ENCODE results near the gene SAMD3. TPM values are rescaled to one million over a fixed set of nuclear protein-coding genes. Genes with fewer than 3 reads are reported as not detected.
"Not testable (repeated sequence)": the region's sequence is repeated elsewhere in the genome, so short reads cannot be mapped to it uniquely, and the experiment has no call there.

Gene SAMD3
- total and polyA plus RNA-seq, 2 of the 8 experiments (the other 6 are each of a cell fraction or from before 2014, with no cell fraction given) = 1.8 to 1.9 TPM

DNA sequence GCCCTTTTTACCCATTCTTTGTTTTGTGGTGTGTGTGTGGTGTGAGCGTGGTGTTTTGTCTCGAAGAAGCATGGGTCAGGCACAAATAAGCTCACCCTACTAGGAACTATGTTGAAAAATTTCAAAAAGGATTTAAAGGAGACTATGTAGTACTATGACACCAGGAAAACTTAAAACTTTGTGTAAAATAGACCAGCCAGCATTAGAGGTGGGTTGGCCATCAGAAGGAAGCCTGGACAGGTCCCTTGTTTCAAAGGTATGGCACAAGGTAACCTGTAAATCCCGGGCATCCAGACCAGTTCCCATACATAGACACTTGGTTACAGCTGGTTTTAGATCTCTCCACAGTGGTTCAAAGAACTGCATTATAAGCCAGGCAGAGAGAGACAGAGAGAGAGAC lies 38.8 kb upstream of the SAMD3 start:
- H3K56ac ChIP-seq (replicated peaks; ENCODE audit: insufficient read length, low read depth, low read length); H3K9me3 ChIP-seq (ENCODE audit: insufficient read depth in 2 of 2, low read depth in 1 of 2, low read length in 1 of 2); DNase-seq (ENCODE audit: low read depth in 1 of 2, low spot score in 2 of 2); H3K36me3 ChIP-seq (ENCODE audit: control insufficient read depth in 2 of 4, insufficient read depth in 4 of 4, low read length in 3 of 4); H2BK12ac ChIP-seq (ENCODE audit: low read depth, low read length); H2AK5ac ChIP-seq (ENCODE audit: low read depth, low read length); H2BK15ac ChIP-seq (ENCODE audit: low read length); H2AFZ ChIP-seq (ENCODE audit: low read length); H2BK5ac ChIP-seq (ENCODE audit: low read depth, low read length); H3K27ac ChIP-seq (ENCODE audit: low read depth, low read length); H3K23ac ChIP-seq (ENCODE audit: insufficient read length); H4K5ac ChIP-seq (ENCODE audit: insufficient read length, low read depth, low read length); H3K4me3 ChIP-seq (ENCODE audit: extremely low read depth in 1 of 4, insufficient read depth in 2 of 4, low read depth in 3 of 4, low read length in 4 of 4); H3K18ac ChIP-seq (ENCODE audit: extremely low read depth, low read length); H3K79me2 ChIP-seq (ENCODE audit: control insufficient read depth in 1 of 2, insufficient read depth in 2 of 2, low read length in 2 of 2); H3K79me1 ChIP-seq (ENCODE audit: low read depth, low read length); H3K4me1 ChIP-seq (replicated peaks in 1 of 4; ENCODE audit: control insufficient read depth in 3 of 4, insufficient read depth in 4 of 4, low read length in 3 of 4); H3K23me2 ChIP-seq (ENCODE audit: low read depth, low read length); H2BK20ac ChIP-seq (ENCODE audit: low read length); H4K91ac ChIP-seq (replicated peaks; ENCODE audit: insufficient read length, low read length); CTCF ChIA-PET (ENCODE audit: partially characterized antibody); H3K9ac ChIP-seq (replicated peaks in 1 of 4; ENCODE audit: extremely low read depth in 1 of 4, low read depth in 3 of 4, low read length in 3 of 4); H3K4ac ChIP-seq (replicated peaks; ENCODE audit: insufficient read length, low read depth, low read length); POLR2A ChIA-PET (ENCODE audit: partially characterized antibody); H3K4me2 ChIP-seq (ENCODE audit: insufficient read depth in 1 of 2, low read depth in 2 of 2, low read length in 2 of 2); H3K14ac ChIP-seq (ENCODE audit: insufficient read length); H3K27me3 ChIP-seq (replicated peaks in 1 of 4; ENCODE audit: control insufficient read depth in 3 of 4, extremely low read depth in 1 of 4, insufficient read depth in 3 of 4, low read length in 3 of 4); H4K20me1 ChIP-seq (replicated peaks in 1 of 2; ENCODE audit: control insufficient read depth in 1 of 2, insufficient read depth in 2 of 2, low read length in 2 of 2); H2BK120ac ChIP-seq (replicated peaks; ENCODE audit: low read depth, low read length); FAIRE-seq; H4K8ac ChIP-seq (ENCODE audit: extremely low read depth, insufficient read depth, low read length): not testable (repeated sequence)
- 93% methylated on average over 3 of the region's 3 CpGs; no CpG with 5 or more reads in 1 of the 2 experiments for WGBS, 2 experiments (ENCODE audit: extremely low coverage in 1 of 2, insufficient coverage in 1 of 2, insufficient read length in 1 of 2, insufficient replicate concordance in 2 of 2, low coverage in 1 of 2, low lambda C conversion rate in 2 of 2, missing lambda C conversion rate in 1 of 2)

DNA sequence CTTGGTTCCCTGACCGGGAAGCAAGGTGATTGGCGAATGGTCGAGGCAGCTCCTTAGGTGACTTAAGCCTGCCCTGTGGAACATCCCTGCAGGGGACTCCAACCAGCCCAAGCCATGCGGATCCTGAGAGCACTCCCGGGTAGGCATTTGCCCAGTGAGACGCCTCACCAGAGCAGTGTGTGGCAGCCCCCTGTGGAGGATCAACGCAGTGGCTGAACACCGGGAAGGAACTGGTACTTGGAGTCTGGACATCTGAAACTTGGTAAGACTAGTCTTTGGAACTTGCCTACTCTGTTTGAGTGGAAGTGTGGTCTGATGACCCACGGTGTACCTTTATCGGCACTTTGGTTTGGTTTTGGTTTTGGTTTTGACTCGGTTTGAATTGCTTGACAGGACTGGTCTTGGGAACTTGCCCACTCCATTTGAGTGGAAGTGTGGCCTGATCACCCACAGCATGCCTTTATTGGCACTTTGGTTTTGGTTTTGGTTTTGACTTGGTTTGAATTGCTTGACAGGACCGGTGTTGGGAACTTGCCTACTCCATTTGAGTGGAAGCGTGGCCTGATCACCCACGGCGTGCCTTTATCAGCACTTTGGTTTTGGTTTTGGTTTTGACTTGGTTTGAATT lies 38.0 kb upstream of the SAMD3 start:
- POLR2A ChIA-PET (ENCODE audit: partially characterized antibody) = not testable (repeated sequence)

More for the DNA sequence above, 38.0 kb upstream of the SAMD3 start:
- H3K27ac ChIP-seq (ENCODE audit: low read depth, low read length); H3K9ac ChIP-seq (replicated peaks in 1 of 4; ENCODE audit: extremely low read depth in 1 of 4, low read depth in 3 of 4, low read length in 3 of 4); H3K4me2 ChIP-seq (ENCODE audit: insufficient read depth in 1 of 2, low read depth in 2 of 2, low read length in 2 of 2); H3K79me1 ChIP-seq (ENCODE audit: low read depth, low read length); H3K27me3 ChIP-seq (replicated peaks in 1 of 4; ENCODE audit: control insufficient read depth in 3 of 4, extremely low read depth in 1 of 4, insufficient read depth in 3 of 4, low read length in 3 of 4); H3K14ac ChIP-seq (ENCODE audit: insufficient read length); H3K18ac ChIP-seq (ENCODE audit: extremely low read depth, low read length); H3K36me3 ChIP-seq (ENCODE audit: control insufficient read depth in 2 of 4, insufficient read depth in 4 of 4, low read length in 3 of 4); H3K56ac ChIP-seq (replicated peaks; ENCODE audit: insufficient read length, low read depth, low read length); H4K8ac ChIP-seq (ENCODE audit: extremely low read depth, insufficient read depth, low read length); H2BK20ac ChIP-seq (ENCODE audit: low read length); H3K4me1 ChIP-seq (replicated peaks in 1 of 4; ENCODE audit: control insufficient read depth in 3 of 4, insufficient read depth in 4 of 4, low read length in 3 of 4); H2BK15ac ChIP-seq (ENCODE audit: low read length); H3K79me2 ChIP-seq (ENCODE audit: control insufficient read depth in 1 of 2, insufficient read depth in 2 of 2, low read length in 2 of 2); H3K4me3 ChIP-seq (ENCODE audit: extremely low read depth in 1 of 4, insufficient read depth in 2 of 4, low read depth in 3 of 4, low read length in 4 of 4); H3K9me3 ChIP-seq (ENCODE audit: insufficient read depth in 2 of 2, low read depth in 1 of 2, low read length in 1 of 2); H4K5ac ChIP-seq (ENCODE audit: insufficient read length, low read depth, low read length); H2AK5ac ChIP-seq (ENCODE audit: low read depth, low read length); H2BK12ac ChIP-seq (ENCODE audit: low read depth, low read length); H2BK120ac ChIP-seq (replicated peaks; ENCODE audit: low read depth, low read length); DNase-seq (ENCODE audit: low read depth in 1 of 2, low spot score in 2 of 2); H2AFZ ChIP-seq (ENCODE audit: low read length); FAIRE-seq; H4K91ac ChIP-seq (replicated peaks; ENCODE audit: insufficient read length, low read length); H3K4ac ChIP-seq (replicated peaks; ENCODE audit: insufficient read length, low read depth, low read length); H3K23ac ChIP-seq (ENCODE audit: insufficient read length); H2BK5ac ChIP-seq (ENCODE audit: low read depth, low read length); H4K20me1 ChIP-seq (replicated peaks in 1 of 2; ENCODE audit: control insufficient read depth in 1 of 2, insufficient read depth in 2 of 2, low read length in 2 of 2); H3K23me2 ChIP-seq (ENCODE audit: low read depth, low read length): not testable (repeated sequence)
- CTCF ChIA-PET (ENCODE audit: partially characterized antibody) = interaction anchor here (0.9 kb wide), 1 partner anchor 21 kb away, joined by 3 read pairs; no protein-coding TSS in a partner anchor
- WGBS, 2 experiments (ENCODE audit: extremely low coverage in 1 of 2, insufficient coverage in 1 of 2, insufficient read length in 1 of 2, insufficient replicate concordance in 2 of 2, low coverage in 1 of 2, low lambda C conversion rate in 2 of 2, missing lambda C conversion rate in 1 of 2) = 82% methylated on average over 15 of the region's 15 CpGs; no CpG with 5 or more reads in 1 of the 2 experiments

All from H1 (cell line).